HTERT RPE-1 (cell line): ENCODE results near the gene DNM3.
"Not testable (repeated sequence)": the region's sequence is repeated elsewhere in the genome, so short reads cannot be mapped to it uniquely, and the experiment has no call there.

ENCODE experiments used
- in situ Hi-C: fragments of 300-500 bp; cut with MboI; formaldehyde crosslinking; loops from 4 replicates; pipeline ENCODE4 v1.14.3; 2020; ENCODE audit warnings: low sequenced_read_pairs

DNM3 gene

GRCh38 chr1:172431721-172432192 is 590.5 kb downstream of the DNM3 start:
- in situ Hi-C loops: no loop called here

GRCh38 chr1:172437183-172437582 is 595.9 kb downstream of the DNM3 start:
- in situ Hi-C loops: not testable (repeated sequence)

DNA sequence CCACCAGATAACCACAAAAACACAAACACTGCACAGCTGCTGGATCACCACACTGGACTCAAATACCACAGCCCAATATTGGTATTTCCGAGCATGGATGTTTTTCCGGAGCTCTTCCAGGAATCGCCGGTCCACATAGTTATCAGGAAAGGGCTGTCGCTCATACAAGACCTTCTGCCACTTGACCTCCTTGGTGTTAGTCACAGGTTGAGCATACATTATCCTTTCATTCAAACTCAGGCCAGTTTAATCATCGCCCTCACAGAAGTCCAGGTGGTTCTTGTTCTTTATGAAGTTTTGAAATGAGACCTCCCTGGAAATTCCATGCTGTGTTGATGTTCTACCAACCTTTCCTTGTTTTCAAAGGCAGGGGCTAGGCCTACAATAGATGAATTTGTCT is 601.1 kb downstream of the DNM3 start:
- in situ Hi-C loops: no loop called here

GRCh38 chr1:172442843-172443565 is 601.7 kb downstream of the DNM3 start:
- in situ Hi-C loops: no loop called here

- in situ Hi-C loops: no loop called here
Observed at GRCh38 chr1:172443666-172444453, 602.6 kb downstream of the DNM3 start, which contains the start of gene PIGC. PIGC (minus strand) TSS chr1:172444069; CDS start chr1:172442622, 1,447 bp downstream.

DNA sequence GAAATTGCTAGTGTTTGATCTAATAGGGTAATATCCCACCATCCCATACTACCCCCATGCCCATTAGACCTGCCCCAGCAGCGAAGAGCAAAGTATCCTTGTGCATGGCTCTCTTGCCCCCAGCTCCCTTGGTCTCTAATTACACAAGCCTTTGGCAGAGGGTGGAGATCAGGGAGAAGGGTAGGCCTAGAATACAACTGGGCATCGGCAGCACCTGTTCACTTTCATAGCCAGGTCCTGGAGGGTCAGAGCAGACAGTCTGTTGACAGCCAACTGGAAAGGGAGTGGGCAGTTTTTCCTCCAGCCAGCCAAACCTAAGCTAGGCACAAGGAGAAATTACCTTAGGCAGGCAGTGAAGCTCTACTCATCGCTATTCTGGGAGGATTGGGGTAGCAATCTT is 605.2 kb downstream of the DNM3 start:
- in situ Hi-C loops: no loop called here

DNA sequence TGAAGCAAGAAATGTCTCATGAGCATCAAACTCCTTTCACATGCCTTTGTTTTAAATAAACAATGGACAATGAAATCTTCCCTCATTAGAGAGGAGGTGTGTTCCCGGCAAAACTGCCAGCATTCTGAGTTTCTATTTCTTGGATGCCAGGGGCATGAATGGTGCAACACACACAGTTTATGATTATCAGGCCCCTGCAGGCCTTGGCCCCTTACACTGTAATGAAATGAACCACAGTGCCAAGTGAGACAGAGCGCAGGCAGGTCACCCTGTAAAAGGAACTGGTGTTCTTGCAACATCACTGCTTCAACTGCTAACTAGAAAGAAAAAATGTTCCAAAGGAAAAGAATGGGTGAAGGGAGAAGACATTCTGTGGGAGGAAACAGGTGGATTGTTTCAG is 606.3 kb downstream of the DNM3 start:
- in situ Hi-C loops: no loop called here

GRCh38 chr1:172448995-172449584 is 607.8 kb downstream of the DNM3 start:
- in situ Hi-C loops: no loop called here

DNA sequence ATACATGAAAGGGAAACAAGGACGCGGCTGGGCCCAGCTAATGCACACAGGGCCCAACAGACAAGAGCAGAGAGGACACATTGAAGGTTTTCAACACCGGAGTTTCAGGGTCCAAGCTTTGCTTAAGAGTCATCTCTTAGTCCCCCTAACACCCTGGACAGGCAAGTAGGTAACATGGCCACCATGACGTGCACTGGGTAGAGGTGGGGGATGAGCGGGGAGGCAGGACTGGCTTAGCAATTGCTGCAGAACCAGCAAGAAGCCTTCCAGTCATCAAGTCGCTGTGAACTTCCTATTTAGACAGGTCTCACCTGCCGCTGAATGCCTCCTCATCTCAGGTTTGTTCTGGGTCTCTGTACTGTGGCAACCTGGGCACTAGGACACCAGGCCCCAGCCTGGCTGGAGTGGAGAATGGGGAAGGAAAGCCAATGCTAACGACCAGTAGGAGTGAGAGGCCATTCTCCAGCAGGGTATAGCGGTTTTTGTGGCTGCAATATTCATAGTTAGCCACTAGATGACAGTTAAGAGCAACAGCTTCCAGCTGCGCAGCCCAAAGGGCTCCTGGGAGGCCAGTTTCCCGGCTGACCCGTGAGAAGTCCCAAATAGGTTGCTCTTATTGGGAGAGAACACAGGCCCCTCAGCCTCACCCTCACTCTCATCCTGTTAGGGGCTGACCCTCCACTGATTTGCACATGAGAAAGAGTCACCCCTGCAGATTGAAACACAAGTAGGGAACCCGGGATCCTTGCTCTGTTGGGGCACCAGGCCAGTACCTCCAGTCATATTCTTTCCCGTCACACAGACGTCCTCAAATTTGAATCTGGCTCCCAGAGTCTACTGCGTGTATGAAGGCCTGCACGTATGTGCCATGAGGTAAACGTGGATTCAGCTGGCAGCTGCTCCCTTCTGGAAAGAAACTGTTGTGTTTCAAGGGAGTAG is 608.6 kb downstream of the DNM3 start:
- in situ Hi-C loops: no loop called here

DNA sequence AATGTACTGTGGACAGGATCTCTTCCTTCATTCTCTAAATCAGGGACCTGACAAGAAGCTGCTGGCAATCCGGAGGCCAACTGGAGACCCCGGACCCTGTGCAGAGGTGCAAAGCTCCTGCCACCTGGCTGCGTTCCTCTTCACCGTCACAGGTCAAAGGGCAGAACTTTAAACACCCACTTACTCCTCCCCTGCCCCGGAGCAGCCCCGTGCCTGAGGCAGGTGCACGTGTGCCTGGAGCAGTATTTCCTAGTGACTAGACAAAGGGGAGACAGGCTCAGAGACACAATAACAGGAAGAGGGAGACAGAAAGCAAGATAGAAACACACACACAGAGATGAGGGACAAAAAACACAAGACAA is 609.2 kb downstream of the DNM3 start:
- in situ Hi-C loops: no loop called here

DNA sequence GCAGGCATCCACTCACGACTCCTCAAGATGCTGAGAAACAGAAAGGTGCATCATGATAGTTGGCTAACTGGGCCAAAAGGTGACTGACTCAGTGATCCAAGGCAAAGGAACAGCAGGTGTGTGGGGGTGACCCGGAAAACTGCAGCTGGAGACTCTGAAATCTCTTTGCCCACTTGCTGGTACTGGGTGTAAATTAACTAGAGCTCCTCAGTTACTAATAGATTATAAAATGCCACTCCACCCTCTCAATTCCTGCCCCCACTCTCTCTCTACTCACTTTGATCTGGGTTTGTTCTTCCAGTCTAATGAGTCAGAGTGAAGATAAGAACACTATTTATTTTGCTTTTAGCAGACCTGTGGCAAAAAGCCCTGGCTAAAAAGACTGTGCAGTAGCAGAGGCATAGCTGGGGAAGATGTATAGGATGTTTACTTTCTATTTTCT is 609.7 kb downstream of the DNM3 start:
- in situ Hi-C loops: no loop called here

- in situ Hi-C loops: no loop called here
Observed at GRCh38 chr1:172452536-172453152, 611.3 kb downstream of the DNM3 start.

- in situ Hi-C loops: no loop called here
Observed at GRCh38 chr1:172453153-172453545, 611.9 kb downstream of the DNM3 start.

DNA sequence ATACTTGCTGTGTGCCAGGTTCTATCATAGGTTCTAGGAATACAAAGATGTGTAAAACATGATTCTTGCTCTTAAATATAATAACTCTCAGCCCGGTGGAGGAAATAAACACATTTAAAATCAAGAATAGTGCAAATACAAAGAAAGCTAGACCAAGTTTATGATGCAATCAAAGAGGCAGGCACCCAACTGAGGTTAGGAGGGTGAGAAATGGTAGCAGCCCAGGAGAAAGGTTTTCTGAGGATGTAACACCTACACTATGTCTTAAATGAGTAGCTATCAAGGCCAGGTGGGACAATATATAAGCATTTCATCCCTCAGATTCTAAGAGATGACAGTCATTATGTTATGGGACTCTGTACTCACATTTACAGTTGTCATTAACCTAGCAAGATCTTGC is 612.3 kb downstream of the DNM3 start:
- in situ Hi-C loops: no loop called here

DNA sequence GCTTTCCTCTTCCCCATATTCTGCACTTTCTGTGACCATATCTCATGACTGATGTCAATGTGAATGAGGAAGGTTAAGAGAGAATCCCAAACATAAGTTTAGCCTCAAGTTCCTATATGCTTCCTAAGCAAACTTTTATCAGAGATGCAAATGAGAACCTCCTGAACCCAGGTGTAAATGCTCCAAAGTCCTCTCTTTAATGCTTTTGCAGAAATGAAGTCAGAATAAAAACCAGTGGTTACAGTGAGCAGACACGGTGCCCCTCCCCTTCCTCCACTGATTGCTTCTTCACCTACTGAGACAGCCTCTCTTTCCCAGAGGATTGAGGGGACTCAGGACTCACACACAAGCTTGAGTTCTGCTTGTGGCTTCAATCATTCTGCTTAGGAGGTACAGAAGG is 614.2 kb downstream of the DNM3 start:
- in situ Hi-C loops: no loop called here

GRCh38 chr1:172456344-172456769 is 615.1 kb downstream of the DNM3 start:
- in situ Hi-C loops: no loop called here

DNA sequence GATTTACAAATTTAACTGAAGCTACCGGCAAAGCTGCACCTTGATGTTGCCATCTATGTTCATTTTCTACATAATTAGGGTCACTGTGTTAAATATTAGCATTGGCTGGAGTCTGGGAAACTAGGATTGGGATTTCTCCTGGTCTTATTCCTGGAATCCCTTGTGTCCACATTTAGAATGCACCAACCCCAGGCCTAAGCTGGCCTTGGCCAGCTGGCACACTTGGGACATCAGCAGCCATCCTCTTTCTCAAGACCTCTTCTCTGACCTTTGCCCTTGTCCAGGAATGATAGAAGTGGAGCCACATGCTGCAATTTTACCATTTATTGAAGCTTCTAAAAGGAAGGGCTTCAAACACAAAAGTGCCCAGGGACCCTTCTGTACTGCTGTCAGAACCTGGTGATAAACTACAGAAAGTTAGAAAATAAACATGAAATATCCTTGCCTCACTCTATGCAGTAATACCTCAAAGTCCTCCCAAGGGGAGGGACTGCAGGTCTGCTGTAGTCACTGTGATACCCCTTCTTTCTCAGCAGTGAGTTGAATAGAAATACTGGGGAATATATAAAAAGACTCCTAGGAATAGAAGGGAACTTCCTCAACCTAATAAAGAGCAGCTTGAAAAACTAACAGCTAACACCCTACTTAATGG is 616.3 kb downstream of the DNM3 start:
- in situ Hi-C loops: no loop called here

DNA sequence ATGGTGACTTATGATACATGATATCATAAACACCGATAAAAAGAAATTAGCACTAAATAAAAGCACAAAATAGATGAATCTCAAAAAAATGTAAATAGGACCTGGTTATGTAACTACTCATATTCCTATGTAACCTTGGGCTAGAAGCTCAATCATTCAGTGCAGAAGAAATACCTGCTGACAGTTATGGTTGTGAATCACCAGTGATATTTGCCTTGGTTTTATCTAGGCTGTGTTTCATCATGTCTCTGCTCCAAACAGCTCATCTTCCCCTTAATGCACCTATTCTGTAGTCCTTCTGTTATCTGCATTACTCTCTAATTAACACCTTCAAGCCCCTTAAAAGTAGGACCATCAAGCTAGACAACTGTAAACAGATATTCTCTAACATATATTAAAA is 618.9 kb downstream of the DNM3 start:
- in situ Hi-C loops: no loop called here

- in situ Hi-C loops: no loop called here
Observed at GRCh38 chr1:172460887-172461315, 619.6 kb downstream of the DNM3 start.
